GM18498 (cell line): ENCODE measurements around the gene LIMA1.
"Not testable (repeated sequence)": the region's sequence is repeated elsewhere in the genome, so short reads cannot be mapped to it uniquely, and the experiment has no call there.

ENCODE experiments used
- ATAC-seq: cut with Tn5 transposase; IDR thresholded peaks from one replicate; pipeline ENCODE4 v1.9.1; 2021; ENCODE audit warnings: mild to moderate bottlenecking, moderate library complexity; ENCODE audit not compliant: unreplicated experiment

Gene LIMA1

GRCh38 chr12:50188875-50189575 is 94.3 kb downstream of the LIMA1 start:
- ATAC-seq, result no peak

DNA sequence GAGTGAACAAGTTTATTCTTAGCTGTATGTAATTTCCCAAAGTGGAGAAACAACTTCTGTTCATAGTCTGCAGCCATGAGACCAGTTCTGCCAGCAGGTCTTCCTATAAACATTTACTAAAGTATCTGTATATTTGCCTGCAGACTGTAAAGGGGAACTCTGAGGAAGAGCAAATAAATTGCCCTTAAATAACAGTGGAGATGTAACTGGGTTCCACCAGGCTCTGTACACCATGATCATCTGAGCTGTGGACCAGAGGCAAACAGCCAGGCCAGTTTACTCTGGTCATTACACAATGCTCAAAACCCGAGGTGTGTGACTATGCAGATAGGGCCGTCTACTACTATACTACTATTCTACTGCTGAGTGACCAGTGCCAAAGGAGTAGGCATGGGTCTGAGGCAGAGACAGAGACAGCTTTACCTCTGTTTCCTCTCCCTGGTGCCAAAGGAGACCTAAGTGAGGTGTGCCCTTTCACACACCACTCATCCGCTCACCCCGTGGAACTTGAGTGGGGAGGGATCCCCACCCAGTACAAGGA is 95.0 kb downstream of the LIMA1 start:
- no peak for ATAC-seq

DNA sequence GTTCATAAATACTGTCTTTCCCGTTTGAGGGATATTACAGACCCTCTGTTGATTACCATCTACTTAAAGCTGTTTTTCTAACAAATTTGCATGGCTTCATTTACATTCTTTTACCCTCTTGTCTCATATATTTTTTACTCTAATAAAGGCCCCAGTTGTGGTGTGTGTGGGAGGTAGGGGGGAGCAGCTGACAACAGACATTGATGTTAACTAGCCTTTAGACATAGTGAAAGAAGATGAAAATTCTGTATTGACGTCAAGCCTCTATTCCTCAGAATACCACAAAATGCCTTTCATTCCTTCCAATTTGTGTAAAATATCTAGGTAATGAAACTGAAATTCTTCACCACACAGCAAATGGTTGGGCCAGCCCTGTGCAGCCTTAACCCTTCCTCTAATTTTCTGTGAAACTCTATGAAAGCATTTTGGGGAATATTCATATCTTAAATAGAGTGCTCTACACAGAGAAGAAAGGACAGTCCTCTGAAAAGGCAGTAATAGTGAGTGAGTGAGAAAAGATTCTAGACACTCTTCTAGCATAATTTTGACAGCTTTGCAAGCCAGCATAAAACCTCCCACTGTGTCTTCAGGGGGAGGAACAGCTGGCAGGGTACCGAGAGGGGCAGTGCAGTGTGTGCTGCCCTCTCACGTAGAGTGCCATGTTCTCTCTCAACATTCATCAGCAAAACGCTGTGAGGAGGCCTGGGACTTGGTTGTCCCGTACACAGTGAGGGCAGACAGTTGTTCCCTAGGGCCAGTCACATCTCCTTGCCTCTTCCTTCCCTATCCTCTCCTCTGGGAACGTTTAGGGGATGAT is 96.0 kb downstream of the LIMA1 start:
- peak; percentile 63 for ATAC-seq

GRCh38 chr12:50186681-50187080 is 96.6 kb downstream of the LIMA1 start:
- ATAC-seq, result no peak

- ATAC-seq, result no peak
Observed at GRCh38 chr12:50185970-50186663, 97.2 kb downstream of the LIMA1 start.

DNA sequence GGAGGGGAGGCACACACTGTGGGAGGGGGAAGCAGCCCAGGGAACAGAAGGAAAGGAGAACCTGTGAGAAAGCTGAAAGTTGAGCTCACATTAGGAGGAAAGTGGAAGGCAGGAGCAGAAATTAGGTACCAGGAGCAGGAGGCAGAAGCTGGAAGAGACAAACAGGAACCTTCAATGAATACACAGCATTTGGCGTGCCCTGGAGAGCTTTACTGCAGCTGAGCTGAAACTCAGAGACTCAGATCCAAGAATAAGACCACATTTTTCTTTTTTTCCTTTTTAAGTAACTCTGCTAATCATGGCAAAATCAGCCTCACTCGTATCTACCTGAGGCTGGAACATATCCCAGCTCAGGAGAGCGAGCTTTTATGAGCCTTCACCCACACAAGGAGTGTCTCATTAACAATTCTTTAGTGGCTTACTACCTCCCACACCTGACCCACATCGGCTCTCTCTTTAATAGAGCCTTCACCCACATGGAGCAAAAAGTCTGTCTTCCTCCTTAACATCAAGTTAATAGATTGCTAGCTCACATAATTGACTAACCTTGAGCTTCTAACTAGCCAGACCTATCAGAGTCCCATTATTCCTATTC is 97.9 kb downstream of the LIMA1 start:
- no peak for ATAC-seq

GRCh38 chr12:50184261-50184660 is 99.1 kb downstream of the LIMA1 start:
- no peak for ATAC-seq

- ATAC-seq, result no peak
Observed at GRCh38 chr12:50182461-50182860, 100.9 kb downstream of the LIMA1 start.

DNA sequence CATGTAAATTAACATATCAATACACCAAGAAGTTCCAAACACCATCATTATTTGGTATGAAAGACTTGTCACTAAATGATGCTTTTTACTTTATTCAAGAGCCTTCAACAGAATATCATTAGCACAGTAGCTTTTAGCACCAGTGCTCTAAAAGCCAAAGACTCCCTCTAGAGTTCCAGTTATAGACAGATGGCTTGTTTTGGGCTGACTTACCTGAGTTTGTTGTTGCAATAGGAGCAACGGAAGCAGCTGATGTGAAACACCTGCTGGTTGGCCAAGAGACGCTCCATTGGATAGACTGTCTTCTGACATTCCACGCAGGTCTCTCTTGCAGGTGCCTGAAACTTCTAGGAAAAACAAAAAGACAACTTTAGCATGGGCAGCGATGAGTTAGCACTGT is 101.6 kb downstream of the LIMA1 start:
- ATAC-seq, result no peak

DNA sequence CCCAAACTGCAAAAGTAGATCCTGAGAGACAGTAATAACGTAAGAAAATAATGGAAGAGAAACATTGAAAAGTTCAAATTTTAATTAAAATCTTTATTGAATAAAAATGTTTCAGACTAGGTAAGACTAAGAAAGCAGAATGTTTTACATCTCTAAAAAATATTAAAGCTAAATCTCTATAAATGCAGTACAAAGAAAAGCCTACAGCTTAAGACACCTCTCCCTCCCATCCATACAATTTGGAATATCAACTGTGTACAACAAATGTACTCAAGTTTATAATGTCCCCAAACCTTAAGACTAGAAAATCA is 107.6 kb downstream of the LIMA1 start:
- ATAC-seq, result no peak

DNA sequence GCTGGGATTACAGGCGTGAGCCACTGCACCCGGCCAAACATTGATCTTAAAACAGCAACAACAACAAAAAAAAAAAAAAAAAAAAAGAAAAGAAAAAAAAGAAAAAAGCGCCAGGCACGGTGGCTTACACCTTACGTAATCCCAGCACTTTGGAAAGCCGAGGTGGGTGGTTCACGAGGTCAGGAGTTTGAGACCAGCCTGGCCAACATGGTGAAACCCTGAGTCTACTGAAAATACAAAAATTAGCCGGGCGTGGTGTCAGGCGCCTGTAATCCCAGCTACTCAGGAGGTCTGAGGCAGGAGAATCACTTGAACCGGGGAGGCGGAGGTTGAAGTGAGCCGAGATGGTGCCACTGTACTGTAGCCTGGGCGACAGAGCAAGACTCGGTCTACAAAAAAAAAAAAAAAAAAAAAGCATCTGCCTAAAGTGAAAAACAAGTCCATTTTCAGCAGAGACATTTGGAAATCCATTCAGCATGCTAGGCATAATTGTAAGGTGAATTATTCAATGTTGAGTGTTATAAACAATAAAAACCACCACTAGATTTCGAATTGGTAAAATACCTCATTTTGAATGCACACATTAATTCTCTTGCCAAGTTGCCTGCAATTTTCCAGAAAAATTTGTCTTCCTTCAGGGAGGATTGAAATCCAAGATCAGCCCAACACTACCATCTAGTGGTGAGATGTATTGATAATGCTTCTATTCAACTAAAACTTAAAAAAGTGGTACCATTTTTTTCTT is 108.2 kb downstream of the LIMA1 start:
- no peak for ATAC-seq

- peak; percentile 97 for ATAC-seq
Observed at GRCh38 chr12:50167049-50167828, 116.1 kb downstream of the LIMA1 start, which contains the start of gene CERS5. Gene CERS5, minus strand, starts transcription at chr12:50167369. Its CDS starts 72 bp downstream, at chr12:50167297.

DNA sequence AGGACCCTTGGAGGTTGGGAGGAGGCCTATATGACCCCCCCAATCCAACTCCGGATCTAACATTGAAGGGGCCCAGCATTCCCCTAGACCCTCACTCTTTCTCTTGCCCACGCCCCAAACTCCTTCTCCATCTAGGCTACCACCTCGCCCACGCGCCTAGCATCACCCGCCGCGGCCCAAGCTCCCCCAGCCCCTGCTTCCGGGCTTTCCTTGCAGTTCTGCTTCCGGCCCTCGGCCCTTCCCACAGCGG is 116.6 kb downstream of the LIMA1 start:
- peak; percentile 42 for ATAC-seq

- ATAC-seq, result no peak
Observed at GRCh38 chr12:50164963-50165362, 118.4 kb downstream of the LIMA1 start.

DNA sequence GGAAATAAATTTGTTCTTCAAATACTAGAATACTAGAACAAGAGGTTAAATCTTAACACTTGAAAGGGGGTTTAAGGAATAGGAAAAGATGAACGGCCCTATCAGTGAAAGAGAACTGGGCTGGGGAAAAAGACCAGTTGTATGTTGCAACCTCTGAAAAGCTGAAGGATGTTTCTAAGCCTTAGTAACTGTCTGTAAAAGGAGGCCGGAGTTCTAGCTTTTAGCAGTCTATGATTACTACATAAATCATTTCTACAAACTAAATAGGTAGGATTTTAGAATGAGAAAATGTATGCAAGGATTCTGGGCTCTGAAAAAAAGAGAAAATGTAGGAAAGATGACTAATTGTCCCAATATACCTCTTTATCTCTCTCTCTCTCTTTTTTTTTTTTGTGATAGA is 121.1 kb downstream of the LIMA1 start:
- ATAC-seq, result no peak

GRCh38 chr12:50160643-50161042 is 122.7 kb downstream of the LIMA1 start:
- no peak for ATAC-seq

- ATAC-seq, result no peak
Observed at GRCh38 chr12:50157259-50157658, 126.1 kb downstream of the LIMA1 start.

DNA sequence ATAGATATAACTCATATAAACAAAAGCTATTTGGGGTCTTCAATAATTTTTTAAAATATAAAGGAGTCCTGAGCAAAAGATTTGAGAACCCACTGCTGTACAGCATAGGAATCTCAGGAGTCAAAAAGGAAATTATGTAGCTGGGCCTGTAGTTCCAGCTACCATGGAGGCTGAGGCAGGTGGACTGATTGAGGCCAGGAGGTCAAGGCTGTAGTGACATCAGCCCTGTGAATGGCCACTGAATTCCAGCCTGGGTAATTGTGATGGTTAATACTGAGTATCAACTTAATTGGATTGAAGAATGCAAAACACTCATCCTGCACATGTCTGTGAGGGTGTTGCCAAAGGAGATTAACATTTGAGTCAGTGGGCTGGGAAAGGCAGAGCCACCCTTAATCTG is 126.7 kb downstream of the LIMA1 start:
- no peak for ATAC-seq

GRCh38 chr12:50154947-50155346 is 128.4 kb downstream of the LIMA1 start:
- ATAC-seq, result not testable (repeated sequence)
